ENCODE measurements around the gene KIF26A.

KIF26A gene

GRCh38 chr14:104176611-104177010 is 38.2 kb downstream of the KIF26A start:
- TF ChIP-seq, protein P1, sequence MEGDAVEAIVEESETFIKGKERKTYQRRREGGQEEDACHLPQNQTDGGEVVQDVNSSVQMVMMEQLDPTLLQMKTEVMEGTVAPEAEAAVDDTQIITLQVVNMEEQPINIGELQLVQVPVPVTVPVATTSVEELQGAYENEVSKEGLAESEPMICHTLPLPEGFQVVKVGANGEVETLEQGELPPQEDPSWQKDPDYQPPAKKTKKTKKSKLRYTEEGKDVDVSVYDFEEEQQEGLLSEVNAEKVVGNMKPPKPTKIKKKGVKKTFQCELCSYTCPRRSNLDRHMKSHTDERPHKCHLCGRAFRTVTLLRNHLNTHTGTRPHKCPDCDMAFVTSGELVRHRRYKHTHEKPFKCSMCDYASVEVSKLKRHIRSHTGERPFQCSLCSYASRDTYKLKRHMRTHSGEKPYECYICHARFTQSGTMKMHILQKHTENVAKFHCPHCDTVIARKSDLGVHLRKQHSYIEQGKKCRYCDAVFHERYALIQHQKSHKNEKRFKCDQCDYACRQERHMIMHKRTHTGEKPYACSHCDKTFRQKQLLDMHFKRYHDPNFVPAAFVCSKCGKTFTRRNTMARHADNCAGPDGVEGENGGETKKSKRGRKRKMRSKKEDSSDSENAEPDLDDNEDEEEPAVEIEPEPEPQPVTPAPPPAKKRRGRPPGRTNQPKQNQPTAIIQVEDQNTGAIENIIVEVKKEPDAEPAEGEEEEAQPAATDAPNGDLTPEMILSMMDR (IDR thresholded peaks at IDR 0.05; ENCODE audit: low read depth, low read length, missing control alignments) = no peak
- H3K4me3 ChIP-seq (ENCODE audit: low read depth, low read length) = no peak overlapping the region
- no peak for DNase-seq (ENCODE audit: low read depth)

GRCh38 chr14:104177411-104177810 is 39.0 kb downstream of the KIF26A start:
- TF ChIP-seq, protein P1 (IDR thresholded peaks at IDR 0.05; ENCODE audit: low read depth, low read length, missing control alignments) = no peak
- no peak overlapping the region for H3K4me3 ChIP-seq (ENCODE audit: low read depth, low read length)
- no peak for DNase-seq (ENCODE audit: low read depth)

DNA sequence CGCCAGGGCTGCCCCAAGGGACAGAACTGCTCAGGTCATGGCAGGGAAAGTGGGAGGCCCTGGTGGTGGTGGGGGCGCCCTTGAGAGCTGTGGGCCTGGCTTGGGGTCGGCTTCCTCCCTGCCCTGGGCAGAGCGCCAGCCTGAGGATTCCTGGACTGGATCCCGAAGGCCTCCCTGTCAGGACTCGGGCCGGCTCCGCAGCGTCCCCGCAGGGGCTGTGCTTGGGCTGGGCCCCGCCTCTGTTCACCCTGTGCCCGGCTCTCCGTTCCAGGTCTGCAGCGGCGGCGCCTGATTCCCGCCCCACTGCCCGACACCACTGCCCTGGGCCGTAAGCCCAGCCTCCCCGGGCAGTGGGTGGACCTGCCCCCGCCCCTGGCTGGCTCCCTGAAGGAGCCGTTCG is 39.9 kb downstream of the KIF26A start:
- H3K4me3 ChIP-seq (ENCODE audit: low read depth, low read length) = no peak overlapping the region
- TF ChIP-seq, protein P1 (IDR thresholded peaks at IDR 0.05; ENCODE audit: low read depth, low read length, missing control alignments) = no peak
- DNase-seq (ENCODE audit: low read depth) = no peak

- TF ChIP-seq, protein P1 (IDR thresholded peaks at IDR 0.05; ENCODE audit: low read depth, low read length, missing control alignments) = no peak
- no peak overlapping the region for H3K4me3 ChIP-seq (ENCODE audit: low read depth, low read length)
- DNase-seq (ENCODE audit: low read depth) = no peak
Observed at GRCh38 chr14:104179126-104179525, 40.7 kb downstream of the KIF26A start.

- no peak overlapping the region for H3K4me3 ChIP-seq (ENCODE audit: low read depth, low read length)
- TF ChIP-seq, protein P1 (IDR thresholded peaks at IDR 0.05; ENCODE audit: low read depth, low read length, missing control alignments) = no peak
Observed at GRCh38 chr14:104179564-104180129, 41.3 kb downstream of the KIF26A start.

DNA sequence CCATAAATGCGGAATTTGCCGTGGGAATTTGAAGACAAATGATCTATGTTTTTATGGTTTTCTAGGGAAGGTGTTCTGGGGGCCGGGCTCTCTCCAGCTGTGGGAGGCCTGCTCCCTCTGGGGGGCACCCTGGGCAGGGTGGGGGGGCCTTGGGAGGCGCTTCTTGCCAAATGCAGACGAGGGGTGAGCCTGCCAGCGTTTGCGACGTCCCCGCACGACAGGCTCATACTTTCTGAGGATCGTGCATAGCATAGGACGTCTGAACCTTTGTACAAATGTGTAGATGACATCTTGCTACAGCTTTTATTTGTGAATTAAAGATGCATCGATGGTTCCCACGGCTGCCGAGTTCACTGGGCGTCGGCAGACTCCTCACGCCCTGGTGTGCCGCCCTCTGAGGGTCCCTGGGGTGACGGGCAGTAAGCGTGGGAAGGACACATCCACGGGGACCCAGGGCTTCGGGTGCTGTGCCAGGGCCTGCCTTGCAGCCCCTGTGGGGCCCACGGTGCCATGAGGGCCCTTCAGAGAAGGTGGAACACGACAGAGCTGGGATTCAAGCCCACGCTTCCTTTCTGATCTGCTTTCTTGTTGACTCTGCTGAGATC is 42.3 kb downstream of the KIF26A start:
- DNase-seq (ENCODE audit: low read depth) = no peak
- TF ChIP-seq, protein P1 (IDR thresholded peaks at IDR 0.05; ENCODE audit: low read depth, low read length, missing control alignments) = no peak

More at GRCh38 chr14:104179564-104180129, 41.3 kb downstream of the KIF26A start:
- no peak for DNase-seq (ENCODE audit: low read depth)

More for the DNA sequence above, 42.3 kb downstream of the KIF26A start:
- H3K4me3 ChIP-seq (ENCODE audit: low read depth, low read length) = no peak overlapping the region
